ENCODE data around the gene CLSTN1.
"Not testable (repeated sequence)": the region's sequence is repeated elsewhere in the genome, so short reads cannot be mapped to it uniquely, and the experiment has no call there.

The CLSTN1 gene

GRCh38 chr1:9825093-9826074, 1.6 kb upstream of the CLSTN1 start:
- DNase-seq: peak; percentile 19

DNA sequence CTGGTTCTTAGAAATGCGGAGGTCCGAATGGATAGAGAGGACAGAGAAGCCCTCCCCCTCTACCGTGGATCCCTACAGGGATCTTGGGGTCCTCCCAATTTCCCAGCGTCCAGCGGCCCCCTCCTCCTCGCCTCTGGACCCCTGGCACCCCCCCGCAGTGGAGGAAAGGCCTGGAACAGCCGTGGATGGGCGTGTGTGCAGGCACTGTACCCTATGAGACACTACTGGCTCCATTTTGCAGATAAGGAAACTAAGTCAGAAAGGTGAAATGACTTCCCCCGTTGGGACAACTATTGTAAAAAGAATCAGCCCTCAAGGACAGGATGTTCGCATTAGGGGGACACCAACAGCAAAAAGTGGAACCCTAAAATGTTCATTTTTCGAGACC, 931 bp upstream of the CLSTN1 start:
- no peak for DNase-seq

- no peak for DNase-seq
Measured at GRCh38 chr1:9823693-9823942, 147 bp downstream of the CLSTN1 start.

DNA sequence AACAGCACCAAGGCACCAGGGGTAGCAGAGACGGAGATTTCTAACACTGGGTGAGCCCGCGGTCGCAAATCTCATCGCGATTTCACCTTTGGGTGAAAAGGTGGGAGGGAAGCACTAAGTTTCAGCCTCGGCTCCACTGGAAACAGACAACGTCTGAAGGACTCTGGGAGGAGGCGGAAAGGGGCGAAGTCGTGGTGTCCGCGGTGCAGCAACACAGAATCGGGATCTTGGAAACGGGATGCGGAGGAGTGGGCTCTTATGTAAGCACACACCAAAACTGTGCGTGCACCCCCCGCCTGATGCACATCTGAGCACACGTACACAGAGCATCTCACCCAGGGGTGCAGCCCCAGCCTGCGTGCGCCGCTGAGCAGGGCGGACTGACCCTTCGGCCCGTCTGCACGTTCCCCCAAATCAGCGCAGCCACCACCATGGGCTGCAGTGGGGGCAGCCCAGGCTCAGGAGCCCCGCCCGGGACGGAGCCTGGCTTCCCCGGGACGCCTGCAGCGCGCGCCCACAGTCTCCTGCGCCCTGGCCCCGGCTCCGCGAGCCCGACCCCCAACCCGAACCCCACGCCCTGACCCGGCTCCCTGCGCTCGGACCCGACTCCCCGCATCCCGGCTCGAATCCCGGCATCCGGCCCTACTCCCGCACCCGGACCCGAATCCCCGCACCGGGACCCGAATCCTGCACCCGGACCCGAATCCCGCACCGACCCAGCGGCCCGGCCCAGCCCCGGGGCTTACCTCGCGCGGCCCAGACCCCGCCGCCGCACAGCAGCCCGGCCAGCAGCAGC, 670 bp downstream of the CLSTN1 start:
- DNase-seq: peak; percentile 35

GRCh38 chr1:9822490-9822889, 1.3 kb downstream of the CLSTN1 start:
- no peak for DNase-seq

DNA sequence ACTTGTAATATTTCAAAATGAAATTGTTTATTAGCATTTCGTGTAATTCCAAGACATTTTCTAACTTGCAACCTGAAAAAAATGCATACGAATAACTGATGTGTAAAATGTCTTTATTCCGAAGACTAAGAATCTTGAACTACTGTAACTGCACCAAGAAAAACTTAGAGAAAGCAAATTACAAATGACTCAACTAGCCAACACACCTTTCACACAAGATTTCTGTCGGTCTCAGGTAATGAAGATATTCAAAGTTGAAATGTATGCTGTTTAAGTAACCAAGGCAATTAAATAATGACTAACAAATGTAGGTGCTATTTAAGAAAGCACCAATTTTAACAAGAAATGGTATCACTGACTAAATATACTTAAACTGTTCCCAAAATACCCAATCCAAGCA, 2.1 kb downstream of the CLSTN1 start:
- no peak for DNase-seq

DNA sequence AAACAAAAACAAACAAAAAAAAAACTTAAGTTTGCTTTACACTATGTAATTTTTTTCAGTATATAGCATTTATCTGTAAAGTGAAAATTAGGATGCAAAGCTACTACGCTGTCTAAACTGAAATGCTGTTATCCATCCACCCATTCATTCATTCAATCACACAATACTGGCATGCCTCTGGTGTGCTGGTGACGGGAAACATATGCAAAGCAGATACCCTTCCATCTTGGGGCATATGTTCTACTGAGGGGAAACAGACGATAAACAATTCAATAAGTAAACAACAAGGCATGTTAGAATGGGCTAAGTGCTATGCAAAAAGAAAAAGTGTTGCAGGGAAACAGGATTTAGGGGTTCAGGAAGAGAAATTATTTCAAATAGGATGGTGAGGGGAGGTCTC, 3.2 kb downstream of the CLSTN1 start:
- no peak for DNase-seq

- no peak for DNase-seq
Measured at GRCh38 chr1:9817734-9818133, 6.0 kb downstream of the CLSTN1 start.

- no peak for DNase-seq
Measured at GRCh38 chr1:9816199-9816598, 7.6 kb downstream of the CLSTN1 start.

GRCh38 chr1:9815150-9815549, 8.6 kb downstream of the CLSTN1 start:
- no peak for DNase-seq

DNA sequence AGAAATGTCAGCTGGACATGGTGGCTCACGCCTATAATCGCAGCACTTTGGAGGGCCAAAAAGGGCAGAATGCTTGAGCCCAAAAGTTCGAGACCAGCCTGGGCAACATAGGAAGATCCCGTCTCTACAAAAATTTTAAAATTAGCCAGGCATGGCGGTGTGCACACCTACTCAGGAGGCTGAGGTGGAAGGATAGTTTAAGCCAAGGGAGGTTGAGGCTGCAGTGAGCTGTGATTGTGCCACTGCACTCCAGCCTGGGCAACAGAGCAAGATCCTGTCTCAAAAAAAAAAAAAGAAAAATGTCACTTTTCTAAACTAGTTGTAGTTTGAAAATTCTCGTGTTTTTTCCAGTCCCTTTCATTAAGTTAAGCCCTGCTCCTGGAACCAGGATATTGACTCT, 9.1 kb downstream of the CLSTN1 start:
- DNase-seq: no peak

GRCh38 chr1:9811239-9811966, 12.4 kb downstream of the CLSTN1 start:
- no peak for DNase-seq

DNA sequence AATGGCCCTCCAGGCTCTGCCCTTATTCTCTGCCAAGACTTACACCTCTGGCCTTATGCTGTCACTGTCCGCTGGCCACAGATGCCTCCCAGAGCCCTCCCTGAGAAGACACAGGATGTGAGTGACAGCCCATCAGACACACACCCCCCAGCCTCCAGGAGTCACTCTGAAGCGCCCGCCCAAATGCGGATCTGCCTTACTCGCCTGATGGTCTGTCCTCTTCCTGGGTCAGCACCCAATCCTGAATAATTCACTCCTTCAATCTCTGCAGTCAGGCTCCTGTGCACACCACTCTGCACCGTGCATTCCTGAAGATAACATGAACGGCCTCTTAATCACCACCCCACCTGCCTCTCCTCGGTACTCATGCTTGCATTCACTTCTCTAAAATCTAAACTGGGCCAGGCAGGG, 14.7 kb downstream of the CLSTN1 start:
- no peak for DNase-seq

DNA sequence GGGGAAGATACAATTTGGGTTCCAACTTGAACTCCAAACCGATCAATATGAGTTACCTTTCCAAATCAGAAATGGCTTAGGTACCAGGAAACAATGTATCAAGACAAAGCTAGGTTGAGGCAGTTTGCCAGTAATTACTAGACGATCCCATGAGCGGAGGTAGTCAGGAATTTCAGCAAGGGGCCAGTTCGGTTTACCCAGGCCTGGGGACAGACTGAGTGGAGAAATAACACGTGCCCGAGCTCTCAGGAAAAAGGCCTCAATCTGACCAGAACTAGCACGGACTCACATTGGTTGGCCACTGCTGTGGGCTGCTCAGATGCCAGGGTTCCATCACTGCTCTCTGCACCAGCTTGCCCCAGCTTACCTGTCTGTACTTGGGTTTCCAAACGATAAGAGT, 15.3 kb downstream of the CLSTN1 start:
- no peak for DNase-seq

DNA sequence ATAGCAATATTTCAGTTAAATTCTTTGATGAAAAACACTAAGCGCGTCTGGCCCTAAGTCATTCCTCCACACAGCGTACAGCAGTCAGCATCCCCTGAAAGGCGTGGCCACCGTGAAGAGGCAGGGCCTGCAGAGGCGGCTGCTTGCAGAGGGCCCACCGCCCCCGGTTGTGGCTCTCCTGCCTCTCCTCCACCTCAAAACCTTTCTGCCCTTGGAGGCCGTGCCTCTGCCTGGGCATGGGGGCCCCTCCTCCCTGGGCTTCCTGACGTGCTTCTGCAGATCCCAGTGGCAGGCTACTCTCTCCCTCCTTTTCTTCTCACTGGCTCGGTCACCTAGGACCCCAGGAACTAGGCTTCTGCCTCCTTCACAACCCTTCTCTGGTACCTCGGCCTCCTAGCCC, 16.2 kb downstream of the CLSTN1 start:
- no peak for DNase-seq

DNA sequence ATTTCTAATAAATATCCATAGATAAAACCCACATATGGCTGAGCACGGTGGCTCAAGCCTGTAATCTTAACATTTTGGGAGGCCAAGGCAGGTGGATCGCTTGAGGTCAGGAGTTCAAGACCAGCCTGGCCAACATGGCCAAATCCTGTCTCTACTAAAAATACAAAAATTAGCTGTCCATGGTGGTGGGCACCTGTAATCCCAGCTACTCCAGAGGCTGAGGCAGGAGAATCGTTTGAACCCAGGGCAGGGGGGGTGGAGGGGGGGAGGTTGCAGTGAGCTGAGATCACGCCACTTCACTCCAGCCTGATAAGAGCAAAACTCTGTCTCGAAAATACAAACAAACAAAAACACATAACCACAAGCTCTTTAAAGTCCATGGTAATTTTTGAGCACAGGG, 17.8 kb downstream of the CLSTN1 start:
- DNase-seq: not testable (repeated sequence)

DNA sequence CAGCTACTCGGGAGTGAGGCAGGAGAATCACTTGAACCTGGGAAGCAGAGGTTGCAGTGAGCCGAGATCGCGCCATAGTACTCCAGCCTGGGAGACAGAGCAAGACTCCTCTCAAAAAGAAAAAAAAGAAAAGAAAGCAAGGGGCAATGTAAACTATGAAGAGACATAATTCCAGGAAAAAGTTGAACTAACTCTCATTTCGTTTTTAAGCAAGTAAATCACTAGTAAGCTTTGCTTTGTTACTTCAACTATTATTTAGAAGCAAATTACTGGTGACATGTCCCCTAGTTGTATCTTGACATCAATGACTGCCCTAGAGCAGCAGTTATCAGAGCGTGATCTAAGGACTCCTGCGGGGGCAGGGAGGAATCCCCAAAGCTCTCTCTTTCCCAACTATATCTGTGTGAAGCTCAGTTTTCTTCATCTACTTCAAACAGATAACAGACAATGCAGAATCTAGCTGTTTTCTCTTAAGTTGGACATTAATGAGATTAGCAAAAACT, 18.7 kb downstream of the CLSTN1 start:
- DNase-seq: no peak

- DNase-seq: not testable (repeated sequence)
Measured at GRCh38 chr1:9803003-9803918, 20.5 kb downstream of the CLSTN1 start.

DNA sequence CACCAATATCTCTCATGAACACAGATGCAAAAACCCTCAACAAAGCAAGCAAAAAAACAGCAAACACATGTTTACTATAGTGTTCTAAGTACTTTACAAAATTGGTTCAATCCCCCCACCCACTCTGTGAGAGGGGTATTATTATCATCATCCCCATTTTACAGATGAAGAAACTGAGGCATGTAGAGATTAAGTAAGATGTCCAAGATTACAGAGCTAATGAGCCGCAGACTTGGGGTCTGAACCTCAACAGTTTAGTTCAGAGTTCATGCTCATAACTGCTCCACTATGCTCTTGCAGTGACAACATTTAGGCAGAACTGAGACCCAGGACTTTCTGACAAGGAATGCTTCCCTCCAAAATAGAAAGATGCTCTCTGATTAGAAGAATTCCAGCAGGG, 21.9 kb downstream of the CLSTN1 start:
- no peak for DNase-seq

- DNase-seq: no peak
Measured at GRCh38 chr1:9798236-9799130, 25.3 kb downstream of the CLSTN1 start.

DNA sequence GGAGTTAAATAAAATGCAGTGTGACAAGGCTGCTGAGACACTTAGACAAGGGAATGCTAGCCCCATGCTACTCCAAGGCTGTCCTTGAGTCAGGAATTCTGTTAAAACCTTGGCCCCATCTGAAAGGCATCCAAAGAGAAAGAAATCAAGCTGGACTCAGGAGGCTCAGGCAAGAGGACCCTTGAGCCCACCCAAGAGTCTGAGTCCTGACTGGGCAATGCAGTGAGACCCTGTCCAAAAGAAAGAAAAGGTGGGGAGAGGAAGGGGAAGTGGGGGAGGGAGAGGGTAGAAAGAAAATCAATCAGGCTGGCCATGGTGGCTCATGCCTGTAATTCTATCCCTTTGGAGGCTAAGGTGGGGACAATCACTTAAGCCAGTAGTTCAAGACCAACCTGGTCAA, 26.7 kb downstream of the CLSTN1 start:
- DNase-seq: no peak

Measured in stimulated activated naive CD4-positive, alpha-beta T cell treated with Interleukin-2 at 50 U/mL for 16 hours (primary cell).